ENCODE measurements around the gene SLC25A22.

DNA sequence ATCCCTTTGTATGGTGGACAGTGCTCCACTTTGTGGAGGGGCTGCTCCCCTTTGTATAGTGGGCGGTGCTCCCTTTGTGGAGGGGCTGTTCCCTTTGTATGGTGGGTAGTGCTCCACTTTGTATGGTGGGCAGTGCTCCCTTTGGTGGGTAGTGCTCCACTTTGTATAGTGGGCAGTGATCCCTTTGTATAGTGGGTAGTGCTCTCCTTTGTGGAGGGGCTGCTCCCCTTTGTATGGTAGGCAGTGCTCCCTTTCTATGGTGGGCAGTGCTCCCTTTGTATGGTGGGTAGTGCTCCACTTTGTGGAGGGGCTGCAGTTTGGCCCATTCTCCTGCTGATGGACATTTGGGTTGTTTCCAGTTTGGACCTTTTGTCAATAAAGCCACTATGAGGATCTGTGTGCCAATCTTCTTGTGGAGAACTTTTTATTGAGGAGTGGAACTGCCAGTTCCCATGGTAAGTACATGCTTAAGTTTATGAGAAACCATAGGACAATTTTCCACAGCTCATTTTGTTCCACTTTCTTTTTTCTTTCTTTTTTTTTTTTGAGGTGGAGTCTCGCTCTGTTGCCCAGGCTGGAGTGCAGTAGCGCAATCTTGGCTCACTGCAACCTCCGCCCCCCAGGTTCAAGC, 55.4 kb downstream of the SLC25A22 start:
- TF ChIP-seq, protein P1, sequence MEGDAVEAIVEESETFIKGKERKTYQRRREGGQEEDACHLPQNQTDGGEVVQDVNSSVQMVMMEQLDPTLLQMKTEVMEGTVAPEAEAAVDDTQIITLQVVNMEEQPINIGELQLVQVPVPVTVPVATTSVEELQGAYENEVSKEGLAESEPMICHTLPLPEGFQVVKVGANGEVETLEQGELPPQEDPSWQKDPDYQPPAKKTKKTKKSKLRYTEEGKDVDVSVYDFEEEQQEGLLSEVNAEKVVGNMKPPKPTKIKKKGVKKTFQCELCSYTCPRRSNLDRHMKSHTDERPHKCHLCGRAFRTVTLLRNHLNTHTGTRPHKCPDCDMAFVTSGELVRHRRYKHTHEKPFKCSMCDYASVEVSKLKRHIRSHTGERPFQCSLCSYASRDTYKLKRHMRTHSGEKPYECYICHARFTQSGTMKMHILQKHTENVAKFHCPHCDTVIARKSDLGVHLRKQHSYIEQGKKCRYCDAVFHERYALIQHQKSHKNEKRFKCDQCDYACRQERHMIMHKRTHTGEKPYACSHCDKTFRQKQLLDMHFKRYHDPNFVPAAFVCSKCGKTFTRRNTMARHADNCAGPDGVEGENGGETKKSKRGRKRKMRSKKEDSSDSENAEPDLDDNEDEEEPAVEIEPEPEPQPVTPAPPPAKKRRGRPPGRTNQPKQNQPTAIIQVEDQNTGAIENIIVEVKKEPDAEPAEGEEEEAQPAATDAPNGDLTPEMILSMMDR (conservative IDR thresholded peaks at IDR 0.05), result no peak
- TF ChIP-seq EZH2 (IDR thresholded peaks at IDR 0.05; ENCODE audit: low read depth), result no peak
